GM19467 (cell line): ENCODE results near the gene SKAP2.
A peak's percentile ranks its signal among the peaks of the same experiment; 100 is the strongest.

Experiments
- ATAC-seq: cut with Tn5 transposase; IDR thresholded peaks from one replicate; pipeline ENCODE4 v1.9.1; 2021; ENCODE audit warnings: mild to moderate bottlenecking, moderate library complexity; ENCODE audit not compliant: unreplicated experiment

SKAP2 gene

GRCh38 chr7:26698194-26698593 is 166.2 kb downstream of the SKAP2 start:
- no peak for ATAC-seq

GRCh38 chr7:26696978-26697377 is 167.4 kb downstream of the SKAP2 start:
- ATAC-seq: no peak

- ATAC-seq: no peak
Observed at GRCh38 chr7:26696161-26696560, 168.2 kb downstream of the SKAP2 start.

DNA sequence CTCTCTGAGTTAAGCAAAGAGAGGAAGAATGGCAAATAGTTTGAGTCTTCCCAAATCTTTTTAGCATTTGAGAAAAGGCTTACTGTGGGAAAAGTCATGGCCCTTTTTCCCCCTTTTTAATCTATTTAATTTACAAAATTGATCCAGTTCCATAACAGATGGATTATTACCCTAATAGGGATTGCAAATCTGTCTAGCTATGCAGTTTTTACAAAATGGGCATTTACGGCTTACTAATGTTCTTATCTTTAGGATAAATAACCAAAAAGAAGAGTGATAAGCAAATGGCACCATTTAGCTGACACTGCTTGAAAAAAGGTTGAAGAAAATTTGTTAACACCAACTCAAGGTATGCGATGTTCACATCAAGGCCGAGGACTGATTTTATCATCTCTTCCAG is 169.7 kb downstream of the SKAP2 start:
- ATAC-seq: no peak

DNA sequence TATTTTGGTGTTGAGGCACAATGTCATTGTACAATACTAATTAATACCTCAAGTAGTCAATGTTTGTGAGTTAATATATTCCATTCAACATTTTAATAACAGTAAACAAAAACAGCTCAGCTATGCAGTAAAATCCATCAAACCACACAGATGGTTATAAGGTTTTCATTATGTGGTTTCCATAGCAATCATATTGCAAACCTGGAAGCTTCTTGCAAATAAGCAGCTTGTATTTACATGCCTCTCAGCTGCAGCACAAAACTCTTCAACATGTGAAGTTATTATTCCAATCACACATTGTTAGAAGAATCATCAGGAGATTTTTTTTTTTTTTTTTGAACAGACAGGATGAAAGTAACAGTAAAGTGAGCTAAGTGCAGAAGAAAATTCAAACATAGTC is 170.2 kb downstream of the SKAP2 start:
- no peak for ATAC-seq

DNA sequence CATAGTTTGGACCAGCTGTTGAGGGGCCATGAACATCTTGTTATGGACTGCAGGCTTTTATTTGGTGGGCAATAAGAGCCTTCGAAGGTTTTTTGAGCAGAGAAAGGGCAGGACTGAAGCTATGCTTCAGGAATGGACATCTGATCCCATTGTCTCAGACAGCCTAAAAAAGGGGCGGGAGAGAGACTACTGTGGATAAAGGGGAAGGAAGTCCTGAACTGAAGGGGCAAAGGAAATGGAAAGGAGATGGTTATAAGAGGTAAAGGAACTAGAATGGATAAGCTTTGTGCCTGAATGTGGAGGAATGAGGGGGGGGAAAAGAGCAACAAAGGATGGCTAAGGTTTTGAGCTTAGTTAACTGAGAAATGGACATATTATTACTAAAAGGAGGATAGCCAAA is 172.5 kb downstream of the SKAP2 start:
- ATAC-seq: no peak

DNA sequence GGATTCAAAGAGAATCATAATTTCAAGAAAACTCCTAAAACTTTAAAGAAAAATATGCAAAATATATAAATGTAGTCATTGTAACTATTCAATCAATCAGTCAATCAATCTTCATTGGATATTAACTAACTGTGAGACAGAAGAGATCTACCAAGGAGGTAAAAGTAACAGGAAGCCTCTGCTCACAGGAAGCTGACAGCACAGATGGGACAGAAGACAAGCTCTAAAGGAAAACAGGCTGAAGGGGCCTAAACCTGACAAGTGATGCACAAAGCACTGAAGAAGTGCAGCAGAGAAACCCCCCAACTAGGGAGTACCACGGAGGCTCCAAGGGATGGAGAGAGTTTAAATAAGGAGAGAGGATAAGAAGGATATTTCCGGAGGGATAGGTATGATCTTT is 173.0 kb downstream of the SKAP2 start:
- ATAC-seq: no peak

GRCh38 chr7:26690135-26690805 is 174.1 kb downstream of the SKAP2 start:
- no peak for ATAC-seq

DNA sequence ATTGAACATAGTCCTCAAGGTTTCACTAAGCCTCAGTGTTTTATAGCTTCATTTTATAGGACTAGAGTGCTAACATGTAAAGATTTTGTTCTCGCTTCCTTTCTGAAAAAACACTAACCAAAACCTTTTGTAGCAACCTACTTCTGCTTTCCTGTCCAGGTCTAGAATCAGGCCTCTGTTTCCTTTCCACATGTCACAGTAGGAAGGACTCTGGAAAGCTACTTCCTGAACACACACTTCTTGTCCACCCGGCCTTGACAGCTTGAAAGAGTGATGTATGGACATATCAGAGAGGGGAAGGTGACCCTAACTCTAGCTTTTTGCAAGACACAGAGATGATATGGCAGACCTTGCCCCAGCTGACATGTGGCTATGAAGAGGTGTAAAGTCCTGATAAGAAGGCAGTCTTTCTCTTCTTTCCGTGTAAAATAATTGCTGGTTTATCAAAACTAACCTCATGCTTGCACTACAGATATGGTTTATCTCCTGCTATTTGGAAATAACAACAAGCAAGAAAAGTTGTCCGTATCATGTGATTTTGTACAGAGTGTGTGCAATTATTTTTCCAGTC is 175.4 kb downstream of the SKAP2 start:
- peak; percentile 63 for ATAC-seq

GRCh38 chr7:26688388-26688787 is 176.0 kb downstream of the SKAP2 start:
- ATAC-seq: no peak

- no peak for ATAC-seq
Observed at GRCh38 chr7:26687032-26687431, 177.4 kb downstream of the SKAP2 start.

- ATAC-seq: no peak
Observed at GRCh38 chr7:26686448-26686981, 177.9 kb downstream of the SKAP2 start.

DNA sequence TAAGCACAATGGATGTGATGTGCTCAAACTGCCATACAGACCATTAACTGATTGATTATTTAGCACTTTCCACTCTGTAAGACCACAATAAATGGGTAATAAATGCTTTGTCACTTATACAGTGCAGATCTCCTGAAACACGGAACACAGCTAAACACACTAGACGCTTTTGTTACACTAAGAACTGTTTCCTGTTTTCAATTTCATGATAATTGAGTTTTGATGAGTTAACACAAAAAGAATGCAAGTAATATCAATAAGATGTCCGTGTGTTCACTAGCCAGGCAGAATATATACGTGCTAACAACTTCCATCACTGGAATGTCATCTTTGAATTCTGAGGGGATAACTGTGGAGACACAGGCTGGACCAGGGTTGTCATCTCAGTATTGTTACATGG is 178.8 kb downstream of the SKAP2 start:
- no peak for ATAC-seq

- ATAC-seq: no peak
Observed at GRCh38 chr7:26684447-26684846, 179.9 kb downstream of the SKAP2 start.

GRCh38 chr7:26683277-26683676 is 181.1 kb downstream of the SKAP2 start:
- ATAC-seq: no peak

GRCh38 chr7:26681819-26682418 is 182.5 kb downstream of the SKAP2 start:
- ATAC-seq: no peak

- ATAC-seq: no peak
Observed at GRCh38 chr7:26680587-26680986, 183.8 kb downstream of the SKAP2 start.

GRCh38 chr7:26675143-26675887 is 189.1 kb downstream of the SKAP2 start:
- ATAC-seq: no peak

- ATAC-seq: no peak
Observed at GRCh38 chr7:26673858-26674257, 190.5 kb downstream of the SKAP2 start.

- ATAC-seq: no peak
Observed at GRCh38 chr7:26673271-26673670, 191.1 kb downstream of the SKAP2 start.

DNA sequence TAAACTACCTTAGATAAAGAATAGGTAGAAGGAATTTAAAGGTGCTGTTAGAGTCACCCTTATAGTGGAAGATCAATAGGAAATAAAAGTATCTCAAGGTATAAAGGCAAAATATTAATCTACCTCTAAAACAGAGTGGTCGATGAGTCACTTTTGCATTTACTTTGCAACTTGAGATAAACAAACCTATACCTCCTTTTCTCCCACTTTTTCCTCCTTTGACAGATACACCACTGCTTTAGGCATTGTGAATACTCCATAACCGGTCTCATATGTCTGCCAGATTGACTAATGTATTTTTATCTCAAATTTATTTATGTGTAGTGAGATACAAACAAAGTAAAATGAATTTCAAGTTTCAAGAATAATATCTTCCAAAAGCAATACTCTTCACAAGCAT is 193.5 kb downstream of the SKAP2 start:
- no peak for ATAC-seq

GRCh38 chr7:26670290-26670689 is 194.1 kb downstream of the SKAP2 start:
- ATAC-seq: no peak
